Hepatocyte (in vitro differentiated cells): Measurements from ENCODE around the gene GFPT2.
A peak's percentile ranks its signal among the peaks of the same experiment; 100 is the strongest.

Source experiments
- EZH2 ChIP-seq: fragments of 200-600 bp; sonication (generic); IDR thresholded peaks from 2 replicates; pipeline ENCODE4 v1.6.1; 2016; ENCODE audit warnings: antibody characterized with exemption, mild to moderate bottlenecking, borderline replicate concordance
- TF ChIP-seq, protein P1 (sequence below): fragments of 200-600 bp; sonication (generic); IDR thresholded peaks from 2 replicates; pipeline ENCODE4 v1.5.1; 2016; ENCODE audit warnings: antibody characterized with exemption, mild to moderate bottlenecking; ENCODE audit not compliant: poor library complexity

DNA sequence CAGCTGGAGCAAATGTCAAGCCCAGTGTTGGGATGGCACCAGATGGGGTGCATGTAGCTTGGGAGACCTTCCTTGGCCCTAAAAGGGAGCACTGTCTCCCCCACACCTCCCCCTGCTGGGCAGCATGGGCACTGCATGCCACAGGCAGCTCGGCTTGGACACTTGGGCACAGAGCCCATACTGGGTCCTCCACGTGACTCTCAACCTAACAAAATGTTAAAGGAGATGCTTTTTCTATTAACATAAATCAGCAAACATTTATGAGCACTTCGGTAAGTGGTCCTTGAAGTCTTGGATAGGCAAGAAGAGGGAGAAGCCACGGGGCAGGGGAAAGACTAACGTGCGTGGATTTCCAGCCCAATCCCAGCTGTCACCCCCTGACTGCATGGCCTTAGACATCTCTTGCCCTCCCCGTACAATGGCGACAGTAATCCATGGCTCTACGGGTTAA, 37.3 kb downstream of the GFPT2 start:
- TF ChIP-seq, protein P1, sequence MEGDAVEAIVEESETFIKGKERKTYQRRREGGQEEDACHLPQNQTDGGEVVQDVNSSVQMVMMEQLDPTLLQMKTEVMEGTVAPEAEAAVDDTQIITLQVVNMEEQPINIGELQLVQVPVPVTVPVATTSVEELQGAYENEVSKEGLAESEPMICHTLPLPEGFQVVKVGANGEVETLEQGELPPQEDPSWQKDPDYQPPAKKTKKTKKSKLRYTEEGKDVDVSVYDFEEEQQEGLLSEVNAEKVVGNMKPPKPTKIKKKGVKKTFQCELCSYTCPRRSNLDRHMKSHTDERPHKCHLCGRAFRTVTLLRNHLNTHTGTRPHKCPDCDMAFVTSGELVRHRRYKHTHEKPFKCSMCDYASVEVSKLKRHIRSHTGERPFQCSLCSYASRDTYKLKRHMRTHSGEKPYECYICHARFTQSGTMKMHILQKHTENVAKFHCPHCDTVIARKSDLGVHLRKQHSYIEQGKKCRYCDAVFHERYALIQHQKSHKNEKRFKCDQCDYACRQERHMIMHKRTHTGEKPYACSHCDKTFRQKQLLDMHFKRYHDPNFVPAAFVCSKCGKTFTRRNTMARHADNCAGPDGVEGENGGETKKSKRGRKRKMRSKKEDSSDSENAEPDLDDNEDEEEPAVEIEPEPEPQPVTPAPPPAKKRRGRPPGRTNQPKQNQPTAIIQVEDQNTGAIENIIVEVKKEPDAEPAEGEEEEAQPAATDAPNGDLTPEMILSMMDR: peak; percentile 68
- TF ChIP-seq EZH2: no peak
